HepG2 (cell line): ENCODE data around the gene ZNF714. TPM values are rescaled to one million over a fixed set of nuclear protein-coding genes. Genes with fewer than 3 reads are reported as not detected.

Experiments used
- ATAC-seq: fragments of 200-7000 bp; cut with Tn5 transposase; 3 replicates; pipeline ENCODE4 v1.9.1; 2020; ENCODE audit warnings: mild to moderate bottlenecking, moderate library complexity
- Bru-seq: library from RNA; stranded (reverse); fragments of 400-500 nt; gene quantifications from one replicate; lab custom pipeline; 2021; lab: Mats Ljungman, UMichigan
- BruChase-seq, 2 experiments: library from RNA; stranded (reverse); fragments of 400-500 nt; gene quantifications; one replicate each; lab custom pipeline; 2021; lab: Mats Ljungman, UMichigan
- BruUV-seq: library from RNA; stranded (reverse); fragments of 400-500 nt; replicated peaks from 2 replicates; lab custom pipeline; 2021; lab: Mats Ljungman, UMichigan
- CTCF ChIA-PET: fragments of 300-600 bp; formaldehyde crosslinking; extraction: SDS; loops from one replicate; lab custom pipeline; 2021; ENCODE audit warnings: low total read pairs, inconsistent platforms, low intra/inter-chr PET ratio; lab: Yijun Ruan, JAX
- POLR2A ChIA-PET: fragments of 350-600 bp; sonication (Branson Sonifier 250); formaldehyde crosslinking; loops from one replicate; lab custom pipeline; 2020; ENCODE audit warnings: antibody characterized with exemption, inconsistent platforms; lab: Yijun Ruan, JAX
- DNase-seq: peaks from one replicate; pipeline ENCODE4 v3.0.0-alpha.2; 2015; ENCODE audit warnings: low spot score
- FAIRE-seq: peaks from 3 replicates; lab custom pipeline; 2011; peaks lifted over from hg19 to GRCh38; lab: Jason Lieb, UNC
- H2AFZ ChIP-seq: one replicate; pipeline ENCODE4 v1.6.1; 2011; ENCODE audit warnings: low read length, inconsistent platforms
- H3K27ac ChIP-seq: fragments of 300-600 bp; 3 replicates; pipeline ENCODE4 v1.8.0; 2011; ENCODE audit warnings: mixed run types, mild to moderate bottlenecking, mixed read lengths, low read length, inconsistent platforms; ENCODE audit not compliant: insufficient read depth; ENCODE audit errors: extremely low read length
- H3K27me3 ChIP-seq, 2 experiments: fragments of 200-600 bp in 1 of 2; 2 replicates in 1 of 2; 3 replicates in 1 of 2; pipeline versions ENCODE4 v1.6.0 to v1.8.0; 2011; ENCODE audit warnings: low read length in 2 of 2, mild to moderate bottlenecking in 2 of 2, moderate library complexity in 2 of 2, inconsistent platforms in 1 of 2; ENCODE audit not compliant: insufficient read depth in 2 of 2, control insufficient read depth in 1 of 2
- H3K36me3 ChIP-seq, 2 experiments: fragments of 200-600 bp in 1 of 2; replicated peaks in 1 of 2; 2 replicates in 1 of 2; 3 replicates in 1 of 2; pipeline versions ENCODE4 v1.5.1 to v1.8.0; 2011; ENCODE audit warnings: low read length in 2 of 2, inconsistent platforms in 1 of 2; ENCODE audit not compliant: insufficient read depth in 2 of 2, control insufficient read depth in 1 of 2
- H3K4me1 ChIP-seq: 2 replicates; pipeline ENCODE4 v1.5.1; 2012; ENCODE audit warnings: low read length, inconsistent platforms; ENCODE audit not compliant: insufficient read depth
- H3K4me2 ChIP-seq: 2 replicates; pipeline ENCODE4 v1.6.0; 2011; ENCODE audit warnings: low read depth, low read length, inconsistent platforms
- H3K4me3 ChIP-seq, 3 experiments: fragments of 200-600 bp in 1 of 3; sonication (generic), shearing (Covaris generic) in 1 of 3; replicated peaks in 1 of 3; 2 replicates each; pipeline ENCODE4 v1.5.1; 2011 to 2016; ENCODE audit warnings: low read length in 3 of 3, inconsistent platforms in 2 of 3, low read depth in 2 of 3, mild to moderate bottlenecking in 2 of 3, control low read depth in 1 of 3, mixed read lengths in 1 of 3; ENCODE audit not compliant: insufficient read depth in 1 of 3
- H3K79me2 ChIP-seq: one replicate; pipeline ENCODE4 v1.6.1; 2011; ENCODE audit warnings: low read length, inconsistent platforms; ENCODE audit not compliant: insufficient read depth
- H3K9ac ChIP-seq: 2 replicates; pipeline ENCODE4 v1.6.0; 2011; ENCODE audit warnings: mild to moderate bottlenecking, low read depth, low read length, inconsistent platforms; ENCODE audit not compliant: insufficient read depth
- H3K9me3 ChIP-seq: 2 replicates; pipeline ENCODE4 v1.5.1; 2012; ENCODE audit warnings: mild to moderate bottlenecking, low read length
- H4K20me1 ChIP-seq: 2 replicates; pipeline ENCODE4 v1.6.0; 2011; ENCODE audit warnings: inconsistent platforms, mild to moderate bottlenecking, low read length, moderate library complexity; ENCODE audit not compliant: insufficient read depth
- IRF2 ChIP-seq: IDR thresholded peaks from 2 replicates; pipeline ENCODE4 v1.6.1; 2018; ENCODE audit warnings: missing genetic modification reagents, missing compliant biosample characterization
- KMT2B ChIP-seq: IDR thresholded peaks from 2 replicates; pipeline ENCODE4 v1.6.1; 2016; ENCODE audit warnings: missing genetic modification reagents, missing compliant biosample characterization
- MAFF ChIP-seq: IDR thresholded peaks from 2 replicates; pipeline ENCODE4 v1.6.1; 2011; ENCODE audit warnings: low read depth, low read length, improper control_type of control experiment
- NFE2 ChIP-seq: sonication (generic); formaldehyde crosslinking; IDR thresholded peaks from 2 replicates; pipeline ENCODE4 v1.4.0; 2020; ENCODE audit warnings: missing genetic modification reagents
- TCF12 ChIP-seq, 2 experiments: fragments of 450-650 bp in 1 of 2; sonication (generic) in 1 of 2; formaldehyde crosslinking in 1 of 2; IDR thresholded peaks; 2 replicates each; pipeline versions ENCODE4 v1.6.1 to v1.8.0; 2017 to 2022; ENCODE audit warnings: antibody characterized with exemption in 1 of 2, mild to moderate bottlenecking in 1 of 2, missing genetic modification reagents in 1 of 2, moderate library complexity in 1 of 2
- THYN1 ChIP-seq: sonication (generic); formaldehyde crosslinking; IDR thresholded peaks from 2 replicates; pipeline ENCODE4 v1.8.1; 2023; ENCODE audit warnings: low read depth, mild to moderate bottlenecking, moderate library complexity, missing genetic modification reagents, borderline replicate concordance
- ZBTB38 ChIP-seq: sonication (generic); formaldehyde crosslinking; IDR thresholded peaks from 2 replicates; pipeline ENCODE4 v1.5.1; 2020; ENCODE audit warnings: mild to moderate bottlenecking, missing genetic modification reagents
- ZMYM3 ChIP-seq: sonication (generic); formaldehyde crosslinking; IDR thresholded peaks from 2 replicates; pipeline ENCODE4 v1.5.1; 2020; ENCODE audit warnings: mild to moderate bottlenecking, missing genetic modification reagents
- ZNF652 ChIP-seq: IDR thresholded peaks from 2 replicates; pipeline ENCODE4 v1.6.1; 2016; ENCODE audit warnings: low read depth, borderline replicate concordance
- WGBS: methylation state at CpG from one replicate; pipeline ENCODE4 v1.1.6; 2017; ENCODE audit warnings: low lambda C conversion rate; 5-methylcytosine and 5-hydroxymethylcytosine counted together
- in situ Hi-C: cut with HindIII; loops from 2 replicates; pipeline ENCODE4 v1.10.0; 2017; ENCODE audit warnings: low pct_unique_long_range_greater_than_20kb; ENCODE audit not compliant: extremely low pct_ligation_motif_present
- intact Hi-C: fragments of 100-400 bp; cut with micrococcal nuclease; formaldehyde crosslinking; loops from one replicate; pipeline ENCODE4 v1.10.0; 2022; ENCODE audit not compliant: unreplicated experiment
- long read RNA-seq, 2 experiments: library from RNA in 1 of 2; library from polyadenylated mRNA in 1 of 2; stranded (forward) in 1 of 2; unstranded in 1 of 2; transcript quantifications; one replicate each; pipeline ENCODE4 v2.0.0, GENCODE V29; 2019 to 2022
- polyA minus RNA-seq, 3 experiments: library from RNA; depleted of rRNA, polyadenylated mRNA; stranded (reverse); fragments of >200 nt; gene quantifications; 2 replicates each; pipeline ENCODE4 v1.2.3, GENCODE V29; 2011; ENCODE audit warnings: low replicate concordance in 1 of 3
- polyA plus RNA-seq, 8 experiments: library from polyadenylated mRNA; depleted of rRNA in 3 of 8; stranded (reverse) in 7 of 8; unstranded in 1 of 8; fragments of >200 nt; fragmentation: Illumina TruSeq in 4 of 8; extraction: Trizol in 4 of 8; gene quantifications; 2 replicates each; pipeline versions ENCODE4 v1.2.1 to v1.2.3, GENCODE V29; 2011 to 2016; ENCODE audit warnings: low read depth in 4 of 8, missing spikeins in 1 of 8, mixed read lengths in 1 of 8; ENCODE audit not compliant: insufficient read depth in 1 of 8
- total RNA-seq, 5 experiments: library from RNA; depleted of rRNA; stranded (reverse); fragments of >200 nt; fragmentation: Illumina TruSeq; extraction: Trizol; gene quantifications; 2 replicates each; pipeline ENCODE4 v1.2.3, GENCODE V29; 2016; ENCODE audit warnings: low read depth in 1 of 5
- TF ChIP-seq, protein P1 (sequence below): sonication (generic); formaldehyde crosslinking; IDR thresholded peaks from 2 replicates; pipeline ENCODE4 v1.4.0; 2020; ENCODE audit warnings: mild to moderate bottlenecking, missing genetic modification reagents
- TF ChIP-seq, protein P2 (sequence below): sonication (generic); formaldehyde crosslinking; IDR thresholded peaks from 2 replicates; pipeline ENCODE4 v1.5.1; 2020; ENCODE audit warnings: mild to moderate bottlenecking, missing genetic modification reagents

Gene ZNF714
- 27.8 and 36.6 TPM in 2 replicates for total RNA-seq (2016; rRNA removed; fragmentation: Illumina TruSeq; extraction: Trizol)
- total RNA-seq (2016; cell fraction: cytosol; rRNA removed; fragmentation: Illumina TruSeq; extraction: Trizol; ENCODE audit: low read depth): 8.7 and 10.5 TPM in 2 replicates
- 25.9 and 38.0 TPM in 2 replicates for total RNA-seq (2016; cell fraction: insoluble cytoplasmic fraction; rRNA removed; fragmentation: Illumina TruSeq; extraction: Trizol)
- 20.1 and 22.1 TPM in 2 replicates for total RNA-seq (2016; cell fraction: membrane; rRNA removed; fragmentation: Illumina TruSeq; extraction: Trizol)
- total RNA-seq (2016; cell fraction: nucleus; rRNA removed; fragmentation: Illumina TruSeq; extraction: Trizol): 22.1 and 30.3 TPM in 2 replicates
- polyA plus RNA-seq (2011; rRNA removed): 3.5 and 6.7 TPM in 2 replicates
- 2.2 and 2.5 TPM in 2 replicates for polyA plus RNA-seq (2011; cell fraction: cytosol; rRNA removed)
- polyA plus RNA-seq (2011; cell fraction: nucleus; rRNA removed): 3.4 and 4.2 TPM in 2 replicates
- polyA plus RNA-seq (2012): 2.4 and 5.2 TPM in 2 replicates
- 6.2 and 7.2 TPM in 2 replicates for polyA plus RNA-seq (2016; cell fraction: cytosol; fragmentation: Illumina TruSeq; extraction: Trizol; ENCODE audit: low read depth)
- 13.5 and 15.8 TPM in 2 replicates for polyA plus RNA-seq (2016; cell fraction: insoluble cytoplasmic fraction; fragmentation: Illumina TruSeq; extraction: Trizol; ENCODE audit: low read depth)
- 8.7 and 9.6 TPM in 2 replicates for polyA plus RNA-seq (2016; cell fraction: membrane; fragmentation: Illumina TruSeq; extraction: Trizol; ENCODE audit: low read depth)
- polyA plus RNA-seq (2016; cell fraction: nucleus; fragmentation: Illumina TruSeq; extraction: Trizol; ENCODE audit: insufficient read depth, low read depth): 22.5 and 23.4 TPM in 2 replicates
- 8.0 and 15.9 TPM in 2 replicates for polyA minus RNA-seq (2011; rRNA and poly(A)+ RNA removed; ENCODE audit: low replicate concordance)
- polyA minus RNA-seq (2011; cell fraction: cytosol; rRNA and poly(A)+ RNA removed): 5.8 and 7.2 TPM in 2 replicates
- polyA minus RNA-seq (2011; cell fraction: nucleus; rRNA and poly(A)+ RNA removed): 13.4 and 14.5 TPM in 2 replicates
- percentile 74 among the genes with signal in this experiment for Bru-seq, nascent RNA
- BruChase-seq, experiment 1, labeled RNA remaining after a 6-hour chase: percentile 72 among the genes with signal in this experiment
- percentile 81 among the genes with signal in this experiment for BruChase-seq, experiment 2, labeled RNA remaining after a 2-hour chase
- long read RNA-seq, experiment 1, full-length matches to known transcripts: 2 of 5 reads
- long read RNA-seq, experiment 1, partial matches to known transcripts: 0 of 5 reads
- long read RNA-seq, experiment 1, other reads (novel, unspliced or antisense): 3 of 5 reads
- long read RNA-seq, experiment 2, partial matches to known transcripts: 0 of 3 reads
- long read RNA-seq, experiment 2, other reads (novel, unspliced or antisense): 3 of 3 reads

DNA sequence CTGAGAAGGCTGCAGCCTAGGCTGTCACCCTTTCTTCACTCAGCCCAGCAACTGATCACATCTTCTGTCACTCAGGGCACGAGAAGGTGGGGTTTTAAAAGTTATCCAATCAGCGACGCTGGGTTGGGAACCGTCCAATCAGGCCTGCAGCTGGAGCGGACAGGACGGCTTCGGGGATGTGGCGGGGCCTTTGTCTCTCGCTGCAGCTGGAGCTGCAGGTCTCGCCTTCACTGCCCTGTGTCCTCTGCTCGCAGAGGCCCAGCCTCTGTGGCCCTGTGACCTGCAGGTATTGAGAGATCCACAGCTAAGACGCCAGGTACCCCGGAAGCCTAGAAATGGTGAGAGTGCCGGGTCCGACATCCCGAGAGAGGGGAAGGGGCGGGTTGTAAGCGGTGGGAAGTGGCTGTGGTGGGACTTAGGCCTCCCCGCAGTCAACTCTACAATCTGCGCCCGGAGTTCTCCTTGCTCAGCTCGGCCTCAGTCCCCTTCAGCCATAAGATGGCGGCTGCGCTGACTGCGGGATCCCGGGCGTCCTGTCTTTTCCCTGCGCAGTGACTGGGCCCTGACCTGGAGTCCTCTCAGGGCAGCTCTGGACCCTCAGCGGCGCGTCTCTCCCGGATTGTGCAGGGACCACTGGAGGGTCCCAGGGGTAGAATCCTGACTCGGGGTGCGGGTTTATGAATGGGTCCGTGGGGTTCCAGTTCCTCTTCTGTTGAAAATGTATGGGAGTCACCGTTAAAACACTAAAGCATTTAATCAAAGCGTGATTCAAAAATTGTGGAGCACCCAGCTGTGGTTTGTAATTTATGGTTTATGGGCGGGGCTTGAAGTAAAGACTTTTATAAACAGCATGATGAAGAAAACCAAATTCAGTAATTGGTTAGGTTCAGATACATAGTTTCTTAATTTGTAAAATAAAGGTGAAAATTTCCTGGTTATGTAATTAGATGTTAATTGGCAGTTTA is at the start of gene ZNF714:
TSS of gene ZNF714 (plus strand) at position 193 of the 965 bp plus-strand sequence. CDS start 16,066 bp downstream, outside the sequence.
- peak; percentile 99 for ATAC-seq
- peak; percentile 96 for FAIRE-seq
- peak within 1 kb of the TSS; percentile 73 for H3K4me2 ChIP-seq
- no peak for TF ChIP-seq TCF12 (IDR thresholded peaks at IDR 0.05)
- TF ChIP-seq TCF12 (CRISPR knock-in tag; IDR thresholded peaks at IDR 0.05): no peak
- no peak for TF ChIP-seq THYN1 (CRISPR knock-in tag)
- TF ChIP-seq, protein P1, sequence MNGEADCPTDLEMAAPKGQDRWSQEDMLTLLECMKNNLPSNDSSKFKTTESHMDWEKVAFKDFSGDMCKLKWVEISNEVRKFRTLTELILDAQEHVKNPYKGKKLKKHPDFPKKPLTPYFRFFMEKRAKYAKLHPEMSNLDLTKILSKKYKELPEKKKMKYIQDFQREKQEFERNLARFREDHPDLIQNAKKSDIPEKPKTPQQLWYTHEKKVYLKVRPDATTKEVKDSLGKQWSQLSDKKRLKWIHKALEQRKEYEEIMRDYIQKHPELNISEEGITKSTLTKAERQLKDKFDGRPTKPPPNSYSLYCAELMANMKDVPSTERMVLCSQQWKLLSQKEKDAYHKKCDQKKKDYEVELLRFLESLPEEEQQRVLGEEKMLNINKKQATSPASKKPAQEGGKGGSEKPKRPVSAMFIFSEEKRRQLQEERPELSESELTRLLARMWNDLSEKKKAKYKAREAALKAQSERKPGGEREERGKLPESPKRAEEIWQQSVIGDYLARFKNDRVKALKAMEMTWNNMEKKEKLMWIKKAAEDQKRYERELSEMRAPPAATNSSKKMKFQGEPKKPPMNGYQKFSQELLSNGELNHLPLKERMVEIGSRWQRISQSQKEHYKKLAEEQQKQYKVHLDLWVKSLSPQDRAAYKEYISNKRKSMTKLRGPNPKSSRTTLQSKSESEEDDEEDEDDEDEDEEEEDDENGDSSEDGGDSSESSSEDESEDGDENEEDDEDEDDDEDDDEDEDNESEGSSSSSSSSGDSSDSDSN (CRISPR knock-in tag): peak; percentile 61
- 0 out of 2 replicates have a peak, but pooled peaks have one; percentile 23 for TF ChIP-seq IRF2 (CRISPR knock-in tag)
- TF ChIP-seq KMT2B (CRISPR knock-in tag): peak; percentile 75; the same call in 1 of the 2 replicates
- TF ChIP-seq, protein P2, sequence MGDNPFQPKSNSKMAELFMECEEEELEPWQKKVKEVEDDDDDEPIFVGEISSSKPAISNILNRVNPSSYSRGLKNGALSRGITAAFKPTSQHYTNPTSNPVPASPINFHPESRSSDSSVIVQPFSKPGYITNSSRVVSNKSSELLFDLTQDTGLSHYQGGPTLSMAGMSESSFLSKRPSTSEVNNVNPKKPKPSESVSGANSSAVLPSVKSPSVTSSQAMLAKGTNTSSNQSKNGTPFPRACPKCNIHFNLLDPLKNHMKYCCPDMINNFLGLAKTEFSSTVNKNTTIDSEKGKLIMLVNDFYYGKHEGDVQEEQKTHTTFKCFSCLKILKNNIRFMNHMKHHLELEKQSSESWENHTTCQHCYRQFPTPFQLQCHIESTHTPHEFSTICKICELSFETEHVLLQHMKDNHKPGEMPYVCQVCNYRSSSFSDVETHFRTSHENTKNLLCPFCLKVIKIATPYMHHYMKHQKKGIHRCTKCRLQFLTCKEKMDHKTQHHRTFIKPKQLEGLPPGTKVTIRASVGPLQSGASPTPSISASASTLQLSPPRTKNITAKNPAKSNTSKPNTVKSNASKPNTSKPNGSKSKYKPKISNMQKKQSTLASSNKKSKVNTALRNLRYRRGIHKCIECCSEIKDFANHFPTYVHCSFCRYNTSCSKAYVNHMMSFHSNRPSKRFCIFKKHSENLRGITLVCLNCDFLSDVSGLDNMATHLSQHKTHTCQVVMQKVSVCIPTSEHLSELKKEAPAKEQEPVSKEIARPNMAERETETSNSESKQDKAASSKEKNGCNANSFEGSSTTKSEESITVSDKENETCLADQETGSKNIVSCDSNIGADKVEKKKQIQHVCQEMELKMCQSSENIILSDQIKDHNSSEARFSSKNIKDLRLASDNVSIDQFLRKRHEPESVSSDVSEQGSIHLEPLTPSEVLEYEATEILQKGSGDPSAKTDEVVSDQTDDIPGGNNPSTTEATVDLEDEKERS (CRISPR knock-in tag): no peak
- no peak for TF ChIP-seq NFE2 (CRISPR knock-in tag)
- TF ChIP-seq ZMYM3 (CRISPR knock-in tag): no peak
- TF ChIP-seq MAFF: no peak
- TF ChIP-seq ZNF652 (CRISPR knock-in tag): no peak
- TF ChIP-seq ZBTB38 (CRISPR knock-in tag): no peak

More for the DNA sequence above, at the start of gene ZNF714:
- H3K36me3 ChIP-seq: peaks cover 0 to 4% of the 10 kb centered on the region in 2 experiments; a peak in 1 of 5 replicates
- no peaks in the 10 kb centered on the region for H4K20me1 ChIP-seq
- ChIA-PET CTCF (no interaction called here), POLR2A (interaction anchor here (0.6 to 1.8 kb wide), 6 partner anchors 10 to 306 kb away, joined by 3 to 10 read pairs (median 5); partner anchors contain the start of genes ZNF430, ZNF431, ZNF66 and ZNF708)
- DNase-seq: peak; percentile 97
- H2AFZ ChIP-seq: no peak within 1 kb of the TSS
- 2% methylated on average over 11 of the region's 38 CpGs for WGBS
- H3K9me3 ChIP-seq: no peaks in the 10 kb centered on the region
- H3K27me3 ChIP-seq: no peaks in the 10 kb centered on the region; a peak in 1 of 5 replicates
- peak within 1 kb of the TSS; percentile 82 for H3K9ac ChIP-seq
- H3K4me1 ChIP-seq: peaks cover 31% of the 10 kb centered on the region
- intact Hi-C loops: no loop called here
- no TSS peak for BruUV-seq
- peak within 1 kb of the TSS; percentile 87 for H3K27ac ChIP-seq
- peak within 1 kb of the TSS; percentile 90 to 95 (median 93) for H3K4me3 ChIP-seq
- H3K79me2 ChIP-seq: peaks cover 13% of the 10 kb centered on the region
- in situ Hi-C loops: no loop called here
